Endothelial cell (in vitro differentiated cells): Measurements from ENCODE around the gene DAPL1. TPM values are rescaled to one million over a fixed set of nuclear protein-coding genes. Genes with fewer than 3 reads are reported as not detected.

Experiments
- DNase-seq: peaks from one replicate; pipeline ENCODE4 v3.0.0; 2021; ENCODE audit warnings: low spot score
- H3K27ac Mint-ChIP-seq: one replicate; pipeline ENCODE4 v1.8.0; 2021; ENCODE audit warnings: mixed read lengths, inconsistent platforms; ENCODE audit not compliant: unreplicated experiment
- H3K27me3 Mint-ChIP-seq: one replicate; pipeline ENCODE4 v1.8.0; 2021; ENCODE audit warnings: mild to moderate bottlenecking, moderate library complexity, mixed read lengths, inconsistent platforms; ENCODE audit not compliant: unreplicated experiment
- H3K36me3 Mint-ChIP-seq: one replicate; pipeline ENCODE4 v1.8.0; 2021; ENCODE audit warnings: mild to moderate bottlenecking, low read depth, mixed read lengths, inconsistent platforms; ENCODE audit not compliant: unreplicated experiment
- H3K4me1 Mint-ChIP-seq: one replicate; pipeline ENCODE4 v1.8.0; 2021; ENCODE audit warnings: mild to moderate bottlenecking, mixed read lengths, inconsistent platforms; ENCODE audit not compliant: unreplicated experiment
- H3K4me3 Mint-ChIP-seq: one replicate; pipeline ENCODE4 v1.8.0; 2021; ENCODE audit warnings: mild to moderate bottlenecking, mixed read lengths, inconsistent platforms; ENCODE audit not compliant: unreplicated experiment
- H3K9me3 Mint-ChIP-seq: one replicate; pipeline ENCODE4 v1.8.0; 2021; ENCODE audit warnings: mixed read lengths, inconsistent platforms; ENCODE audit not compliant: unreplicated experiment
- total RNA-seq: library from RNA; stranded (reverse); fragmentation: NEBNext Ultra II Directional; extraction: Animal tissue kit (Norgen Biotek cat#: 25700); gene quantifications from one replicate; pipeline ENCODE4 v1.2.1, GENCODE V29; 2021; ENCODE audit not compliant: unreplicated experiment
- TF ChIP-seq, protein P1 (sequence below): fragments of 200-600 bp; sonication (generic); IDR thresholded peaks from one replicate; pipeline ENCODE4 v1.5.0; 2021; ENCODE audit warnings: antibody characterized with exemption; ENCODE audit not compliant: unreplicated experiment

Gene DAPL1
- total RNA-seq, 1 donor from 2014 or later, result not detected

DNA sequence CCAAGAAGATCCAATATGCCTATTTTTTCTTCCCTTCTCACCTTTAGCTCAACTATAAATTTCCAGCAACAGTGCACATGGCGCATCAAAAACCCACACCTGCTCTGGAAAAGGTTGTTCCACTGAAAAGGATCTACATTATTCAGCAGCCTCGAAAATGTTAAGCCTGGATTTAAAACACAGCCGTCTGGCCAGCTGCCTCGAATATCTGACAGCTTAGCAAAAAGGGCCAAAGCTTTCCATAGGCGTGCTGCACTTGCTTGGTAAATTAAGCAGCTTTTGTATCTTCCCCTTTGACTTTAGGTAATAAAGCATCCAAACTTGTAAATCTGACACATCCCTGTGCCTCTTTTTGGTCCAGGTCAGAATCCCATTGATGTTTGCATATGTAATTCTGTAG is 20.5 kb downstream of the DAPL1 start:
- Mint-ChIP-seq H3K4me1 (peaks cover 14% of the 10 kb centered on the region), H3K36me3 (no peaks in the 10 kb centered on the region), H3K9me3 (no peaks in the 10 kb centered on the region), H3K4me3 (no peak overlapping the region), H3K27me3 (peaks cover 2% of the 10 kb centered on the region), H3K27ac (no peak overlapping the region)
- TF ChIP-seq, protein P1, sequence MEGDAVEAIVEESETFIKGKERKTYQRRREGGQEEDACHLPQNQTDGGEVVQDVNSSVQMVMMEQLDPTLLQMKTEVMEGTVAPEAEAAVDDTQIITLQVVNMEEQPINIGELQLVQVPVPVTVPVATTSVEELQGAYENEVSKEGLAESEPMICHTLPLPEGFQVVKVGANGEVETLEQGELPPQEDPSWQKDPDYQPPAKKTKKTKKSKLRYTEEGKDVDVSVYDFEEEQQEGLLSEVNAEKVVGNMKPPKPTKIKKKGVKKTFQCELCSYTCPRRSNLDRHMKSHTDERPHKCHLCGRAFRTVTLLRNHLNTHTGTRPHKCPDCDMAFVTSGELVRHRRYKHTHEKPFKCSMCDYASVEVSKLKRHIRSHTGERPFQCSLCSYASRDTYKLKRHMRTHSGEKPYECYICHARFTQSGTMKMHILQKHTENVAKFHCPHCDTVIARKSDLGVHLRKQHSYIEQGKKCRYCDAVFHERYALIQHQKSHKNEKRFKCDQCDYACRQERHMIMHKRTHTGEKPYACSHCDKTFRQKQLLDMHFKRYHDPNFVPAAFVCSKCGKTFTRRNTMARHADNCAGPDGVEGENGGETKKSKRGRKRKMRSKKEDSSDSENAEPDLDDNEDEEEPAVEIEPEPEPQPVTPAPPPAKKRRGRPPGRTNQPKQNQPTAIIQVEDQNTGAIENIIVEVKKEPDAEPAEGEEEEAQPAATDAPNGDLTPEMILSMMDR, result no peak
- DNase-seq, result no peak

DNA sequence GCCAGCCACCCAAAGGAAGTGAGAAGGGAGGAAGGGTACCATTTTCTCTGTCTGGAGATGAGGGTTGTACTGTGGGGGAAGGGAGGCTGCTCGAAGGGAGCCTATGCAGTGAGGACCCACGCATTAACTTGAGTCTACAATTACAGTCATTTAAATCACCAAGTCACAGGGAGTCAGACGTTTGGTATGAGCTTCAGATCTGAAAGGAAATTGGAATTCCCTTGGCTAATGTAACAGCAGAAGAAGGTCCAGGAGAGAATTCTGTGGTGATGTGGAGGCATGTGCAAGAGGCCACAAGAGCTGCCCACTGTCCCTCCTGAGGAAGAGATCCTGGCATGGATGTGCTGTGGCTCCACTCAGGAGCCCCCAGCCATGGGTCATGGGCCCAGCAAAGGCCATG is 22.5 kb downstream of the DAPL1 start:
- Mint-ChIP-seq H3K9me3 (no peaks in the 10 kb centered on the region), H3K4me1 (peaks cover 14% of the 10 kb centered on the region), H3K36me3 (no peaks in the 10 kb centered on the region)

DNA sequence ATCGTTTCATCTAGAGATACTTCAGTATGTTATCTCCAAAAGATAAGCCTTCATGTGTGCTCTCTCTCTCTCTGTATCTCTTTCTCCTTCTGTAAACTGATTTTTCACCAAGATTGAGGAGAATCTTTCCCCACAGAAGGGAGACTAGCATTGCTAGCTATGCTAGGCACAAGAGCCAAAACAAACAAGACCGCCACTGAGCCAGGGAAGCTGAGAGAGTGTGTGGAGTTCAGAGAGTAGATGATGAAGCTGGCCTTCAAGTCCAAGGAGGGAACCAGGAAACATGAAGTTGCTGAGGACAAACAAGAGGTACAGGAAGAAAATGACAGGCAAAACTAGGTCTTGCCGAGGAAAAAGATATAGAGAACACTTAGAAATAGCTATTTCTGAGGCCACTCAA is 23.4 kb downstream of the DAPL1 start:
- H3K36me3 Mint-ChIP-seq, result no peaks in the 10 kb centered on the region

More for the DNA sequence above, 22.5 kb downstream of the DAPL1 start:
- TF ChIP-seq, protein P1, result no peak
- Mint-ChIP-seq H3K27ac (no peak overlapping the region), H3K27me3 (peaks cover 2% of the 10 kb centered on the region), H3K4me3 (no peak overlapping the region)
- no peak for DNase-seq

DNA sequence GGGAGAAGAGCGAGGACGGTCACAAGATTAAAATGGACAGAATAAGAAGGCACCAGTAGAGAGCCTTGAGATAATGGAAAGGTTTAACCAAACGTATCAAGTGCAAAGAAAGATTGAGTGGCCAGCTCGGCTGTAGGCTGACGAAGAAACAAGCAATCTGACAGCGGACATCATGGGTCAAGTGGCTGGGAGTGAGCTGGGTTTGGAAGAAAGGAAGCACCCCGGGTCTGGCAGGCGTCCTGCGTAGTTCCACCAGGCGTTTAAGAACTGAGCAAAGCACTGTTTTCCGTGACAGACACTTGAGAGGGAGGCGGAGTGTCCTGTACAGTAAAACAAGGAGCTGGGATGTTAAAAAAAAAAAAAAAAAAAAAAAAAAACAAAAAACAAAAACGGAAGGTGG is 27.1 kb downstream of the DAPL1 start:
- Mint-ChIP-seq H3K27me3 (peaks cover 2% of the 10 kb centered on the region), H3K4me1 (peaks cover 14% of the 10 kb centered on the region), H3K27ac (no peak overlapping the region), H3K9me3 (no peaks in the 10 kb centered on the region), H3K4me3 (no peak overlapping the region), H3K36me3 (no peaks in the 10 kb centered on the region)
- TF ChIP-seq, protein P1, result no peak
- no peak for DNase-seq

More for the DNA sequence above, 23.4 kb downstream of the DAPL1 start:
- no peak overlapping the region for H3K27ac Mint-ChIP-seq
- H3K27me3 Mint-ChIP-seq, result peaks cover 2% of the 10 kb centered on the region
- no peak overlapping the region for H3K4me3 Mint-ChIP-seq
- no peaks in the 10 kb centered on the region for H3K9me3 Mint-ChIP-seq
- DNase-seq, result no peak
- H3K4me1 Mint-ChIP-seq, result peaks cover 17% of the 10 kb centered on the region
- TF ChIP-seq, protein P1, result no peak

DNA sequence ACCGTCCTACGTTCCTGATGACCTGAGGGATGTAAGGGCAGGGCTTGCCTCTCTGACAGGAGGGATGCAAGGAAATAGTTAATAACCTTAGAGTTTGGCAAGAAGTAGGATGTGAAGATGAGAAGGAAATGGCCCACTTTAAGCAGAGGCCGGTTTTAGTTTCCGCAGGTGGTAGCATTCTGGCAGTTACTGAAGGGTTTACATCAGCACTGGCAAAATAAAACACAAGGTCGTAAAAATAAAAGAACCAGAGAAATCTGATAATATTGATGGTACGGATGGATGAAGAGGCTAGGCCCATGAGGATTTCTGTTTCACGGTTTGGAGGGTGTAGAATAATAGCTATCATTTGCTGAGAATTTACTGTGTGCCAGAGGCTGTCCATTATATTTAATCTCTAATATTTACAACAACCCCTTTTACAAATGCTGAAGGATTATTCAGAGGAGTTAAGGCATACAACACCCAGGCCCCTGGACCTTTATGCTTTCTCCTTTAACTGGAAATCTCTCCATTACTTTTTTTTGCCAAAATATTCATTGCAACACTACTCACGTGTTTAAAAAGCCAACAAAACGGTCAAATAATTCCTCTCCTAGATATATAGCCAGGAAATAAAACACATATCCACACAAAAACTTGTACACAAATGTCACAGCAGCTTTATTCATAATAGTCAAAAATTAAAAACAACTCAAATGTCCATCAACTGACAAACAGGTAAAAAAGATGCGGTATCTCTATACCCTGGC is 28.5 kb downstream of the DAPL1 start:
- TF ChIP-seq, protein P1, result no peak
- peaks cover 5% of the 10 kb centered on the region for H3K4me1 Mint-ChIP-seq

More for the DNA sequence above, 28.5 kb downstream of the DAPL1 start:
- H3K36me3 Mint-ChIP-seq, result no peaks in the 10 kb centered on the region
- H3K9me3 Mint-ChIP-seq, result no peaks in the 10 kb centered on the region
- DNase-seq, result no peak
- no peaks in the 10 kb centered on the region for H3K27me3 Mint-ChIP-seq
- H3K27ac Mint-ChIP-seq, result no peak overlapping the region
- H3K4me3 Mint-ChIP-seq, result no peak overlapping the region
